Umbilical cord (tissue), 2 donors: ENCODE data around the gene CLGN. TPM values are rescaled to one million over a fixed set of nuclear protein-coding genes. Genes with fewer than 3 reads are reported as not detected.
"Not testable (repeated sequence)": the region's sequence is repeated elsewhere in the genome, so short reads cannot be mapped to it uniquely, and the experiment has no call there.

Source experiments
- DNase-seq: peaks from one replicate; pipeline ENCODE4 v3.0.0-alpha.2; 2015; ENCODE audit warnings: low spot score
- total RNA-seq: library from RNA; depleted of rRNA; stranded (reverse); fragments of >200 nt; gene quantifications from one replicate; pipeline ENCODE4 v1.2.3, GENCODE V29; 2014; ENCODE audit warnings: low replicate concordance; ENCODE audit not compliant: insufficient read depth

Gene CLGN
- 3.6 TPM for total RNA-seq

- DNase-seq, result peak; percentile 68
Measured at GRCh38 chr4:140427106-140427918, at the start of gene CLGN. CLGN (minus strand) TSS chr4:140427648; CDS start chr4:140413078, 14,570 bp downstream.

GRCh38 chr4:140472156-140472555 lies 44.7 kb upstream of the CLGN start:
- no peak for DNase-seq

- peak; percentile 41 for DNase-seq
Measured at GRCh38 chr4:140469791-140470733, 42.6 kb upstream of the CLGN start.

- no peak for DNase-seq
Measured at GRCh38 chr4:140466146-140466545, 38.7 kb upstream of the CLGN start.

- DNase-seq, result no peak
Measured at GRCh38 chr4:140463614-140464013, 36.2 kb upstream of the CLGN start.

GRCh38 chr4:140463182-140463581 lies 35.7 kb upstream of the CLGN start:
- no peak for DNase-seq

GRCh38 chr4:140450352-140450751 lies 22.9 kb upstream of the CLGN start:
- no peak for DNase-seq

GRCh38 chr4:140448830-140449229 lies 21.4 kb upstream of the CLGN start:
- no peak for DNase-seq

- no peak for DNase-seq
Measured at GRCh38 chr4:140448162-140448561, 20.7 kb upstream of the CLGN start.

- DNase-seq, result not testable (repeated sequence)
Measured at GRCh38 chr4:140444347-140444746, 16.9 kb upstream of the CLGN start.

- no peak for DNase-seq
Measured at GRCh38 chr4:140439644-140440142, 12.2 kb upstream of the CLGN start.

GRCh38 chr4:140427919-140428471 lies 547 bp upstream of the CLGN start:
- DNase-seq, result no peak

- DNase-seq, result no peak
Measured at GRCh38 chr4:140426610-140427105, 790 bp downstream of the CLGN start.

- DNase-seq, result no peak
Measured at GRCh38 chr4:140423106-140423505, 4.3 kb downstream of the CLGN start.

GRCh38 chr4:140413130-140413969 lies 14.1 kb downstream of the CLGN start:
- DNase-seq, result not testable (repeated sequence)

GRCh38 chr4:140408974-140409373 lies 18.5 kb downstream of the CLGN start:
- no peak for DNase-seq

- DNase-seq, result no peak
Measured at GRCh38 chr4:140406292-140406691, 21.2 kb downstream of the CLGN start.

- DNase-seq, result no peak
Measured at GRCh38 chr4:140400111-140400510, 27.3 kb downstream of the CLGN start.

- no peak for DNase-seq
Measured at GRCh38 chr4:140395668-140396067, 31.8 kb downstream of the CLGN start.

GRCh38 chr4:140388015-140388414 lies 39.4 kb downstream of the CLGN start:
- DNase-seq, result no peak

GRCh38 chr4:140382732-140383131 lies 44.7 kb downstream of the CLGN start:
- no peak for DNase-seq
